ENCODE results near the gene AHCTF1.

DNA sequence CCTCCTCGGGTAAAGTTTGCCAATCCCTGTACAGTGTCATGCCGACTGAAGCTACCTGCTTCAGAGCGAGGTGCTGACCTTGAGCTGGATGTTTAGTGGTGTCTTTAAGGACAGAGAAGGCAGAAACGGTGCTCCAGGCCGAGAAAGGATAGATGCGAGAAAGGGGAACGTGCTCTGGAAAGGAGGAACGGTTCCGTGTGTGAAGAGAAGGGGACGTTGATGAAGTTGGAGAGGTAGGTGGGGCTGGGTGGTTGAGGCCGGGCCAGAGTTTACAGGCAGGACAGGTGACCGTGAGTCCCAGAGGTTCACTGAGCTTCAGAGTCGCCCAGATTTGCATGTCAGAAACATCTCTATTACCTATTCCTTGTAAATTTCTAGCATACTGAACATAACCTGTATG lies 116.9 kb downstream of the AHCTF1 start:
- TF ChIP-seq EP300 (IDR thresholded peaks at IDR 0.05): no peak
- TF ChIP-seq, protein P1, sequence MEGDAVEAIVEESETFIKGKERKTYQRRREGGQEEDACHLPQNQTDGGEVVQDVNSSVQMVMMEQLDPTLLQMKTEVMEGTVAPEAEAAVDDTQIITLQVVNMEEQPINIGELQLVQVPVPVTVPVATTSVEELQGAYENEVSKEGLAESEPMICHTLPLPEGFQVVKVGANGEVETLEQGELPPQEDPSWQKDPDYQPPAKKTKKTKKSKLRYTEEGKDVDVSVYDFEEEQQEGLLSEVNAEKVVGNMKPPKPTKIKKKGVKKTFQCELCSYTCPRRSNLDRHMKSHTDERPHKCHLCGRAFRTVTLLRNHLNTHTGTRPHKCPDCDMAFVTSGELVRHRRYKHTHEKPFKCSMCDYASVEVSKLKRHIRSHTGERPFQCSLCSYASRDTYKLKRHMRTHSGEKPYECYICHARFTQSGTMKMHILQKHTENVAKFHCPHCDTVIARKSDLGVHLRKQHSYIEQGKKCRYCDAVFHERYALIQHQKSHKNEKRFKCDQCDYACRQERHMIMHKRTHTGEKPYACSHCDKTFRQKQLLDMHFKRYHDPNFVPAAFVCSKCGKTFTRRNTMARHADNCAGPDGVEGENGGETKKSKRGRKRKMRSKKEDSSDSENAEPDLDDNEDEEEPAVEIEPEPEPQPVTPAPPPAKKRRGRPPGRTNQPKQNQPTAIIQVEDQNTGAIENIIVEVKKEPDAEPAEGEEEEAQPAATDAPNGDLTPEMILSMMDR (IDR thresholded peaks at IDR 0.05): no peak
- no peak for TF ChIP-seq POLR2AphosphoS5 (IDR thresholded peaks at IDR 0.05)

Data from suprapubic skin (tissue), 4 donors.